22Rv1 (cell line): ENCODE data around the gene RGP1.

Source experiments
- H3K27ac ChIP-seq: fragments of 450-650 bp; 2 replicates; pipeline ENCODE4 v1.5.1; 2017
- ZFX ChIP-seq: fragments of 450-650 bp; IDR thresholded peaks from 2 replicates; pipeline ENCODE4 v1.6.1; 2017; ENCODE audit warnings: antibody characterized with exemption, borderline replicate concordance
- TF ChIP-seq, protein P1 (sequence below): fragments of 450-650 bp; IDR thresholded peaks from 2 replicates; pipeline ENCODE4 v1.5.1; 2017; ENCODE audit warnings: mild to moderate bottlenecking

RGP1 gene

GRCh38 chr9:35714123-35714522 lies 35.0 kb upstream of the RGP1 start:
- TF ChIP-seq ZFX: no peak
- TF ChIP-seq, protein P1, sequence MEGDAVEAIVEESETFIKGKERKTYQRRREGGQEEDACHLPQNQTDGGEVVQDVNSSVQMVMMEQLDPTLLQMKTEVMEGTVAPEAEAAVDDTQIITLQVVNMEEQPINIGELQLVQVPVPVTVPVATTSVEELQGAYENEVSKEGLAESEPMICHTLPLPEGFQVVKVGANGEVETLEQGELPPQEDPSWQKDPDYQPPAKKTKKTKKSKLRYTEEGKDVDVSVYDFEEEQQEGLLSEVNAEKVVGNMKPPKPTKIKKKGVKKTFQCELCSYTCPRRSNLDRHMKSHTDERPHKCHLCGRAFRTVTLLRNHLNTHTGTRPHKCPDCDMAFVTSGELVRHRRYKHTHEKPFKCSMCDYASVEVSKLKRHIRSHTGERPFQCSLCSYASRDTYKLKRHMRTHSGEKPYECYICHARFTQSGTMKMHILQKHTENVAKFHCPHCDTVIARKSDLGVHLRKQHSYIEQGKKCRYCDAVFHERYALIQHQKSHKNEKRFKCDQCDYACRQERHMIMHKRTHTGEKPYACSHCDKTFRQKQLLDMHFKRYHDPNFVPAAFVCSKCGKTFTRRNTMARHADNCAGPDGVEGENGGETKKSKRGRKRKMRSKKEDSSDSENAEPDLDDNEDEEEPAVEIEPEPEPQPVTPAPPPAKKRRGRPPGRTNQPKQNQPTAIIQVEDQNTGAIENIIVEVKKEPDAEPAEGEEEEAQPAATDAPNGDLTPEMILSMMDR: no peak
- H3K27ac ChIP-seq: no peak overlapping the region

GRCh38 chr9:35714579-35715252 lies 34.4 kb upstream of the RGP1 start:
- no peak overlapping the region for H3K27ac ChIP-seq
- TF ChIP-seq ZFX: no peak
- TF ChIP-seq, protein P1: no peak

GRCh38 chr9:35716230-35716629 lies 32.9 kb upstream of the RGP1 start:
- TF ChIP-seq ZFX: no peak
- TF ChIP-seq, protein P1: no peak

DNA sequence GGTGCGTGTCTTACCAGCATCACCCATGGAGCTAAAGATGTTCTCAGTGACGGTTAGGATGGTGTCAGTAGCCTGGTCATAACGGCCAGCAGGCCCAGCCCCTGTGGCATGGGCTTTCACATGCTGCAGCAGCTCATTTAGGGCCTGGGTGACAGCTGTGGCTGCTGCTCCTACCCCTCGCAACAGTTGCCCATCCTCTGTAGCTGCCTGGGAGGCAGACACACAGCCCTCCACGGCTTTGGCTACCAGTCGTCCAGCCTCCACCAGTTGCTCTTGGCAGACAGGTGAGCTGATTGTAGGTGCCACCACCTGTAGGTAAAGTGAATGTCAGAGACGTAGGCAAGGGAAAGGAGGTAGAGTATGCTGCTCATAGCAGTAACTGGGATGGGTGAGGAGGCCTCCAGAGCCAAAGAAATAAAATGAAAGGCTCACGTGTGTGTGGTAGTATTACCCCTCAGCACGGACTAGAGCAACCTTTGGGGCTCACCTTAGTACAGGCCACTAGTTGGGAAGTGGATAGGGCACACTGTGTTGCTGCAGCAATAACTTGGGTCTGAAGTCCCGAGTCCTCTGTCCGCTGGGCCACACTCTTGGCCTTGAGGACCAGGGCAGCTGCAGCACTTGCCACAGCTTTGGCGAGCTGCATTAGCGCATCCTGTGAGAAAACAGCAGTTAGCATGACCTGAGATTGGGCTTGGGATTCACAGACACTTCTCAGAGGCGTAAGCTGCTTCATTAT lies 31.8 kb upstream of the RGP1 start:
- no peak overlapping the region for H3K27ac ChIP-seq
- TF ChIP-seq, protein P1: no peak
- no peak for TF ChIP-seq ZFX

More at GRCh38 chr9:35716230-35716629, 32.9 kb upstream of the RGP1 start:
- H3K27ac ChIP-seq: no peak overlapping the region

DNA sequence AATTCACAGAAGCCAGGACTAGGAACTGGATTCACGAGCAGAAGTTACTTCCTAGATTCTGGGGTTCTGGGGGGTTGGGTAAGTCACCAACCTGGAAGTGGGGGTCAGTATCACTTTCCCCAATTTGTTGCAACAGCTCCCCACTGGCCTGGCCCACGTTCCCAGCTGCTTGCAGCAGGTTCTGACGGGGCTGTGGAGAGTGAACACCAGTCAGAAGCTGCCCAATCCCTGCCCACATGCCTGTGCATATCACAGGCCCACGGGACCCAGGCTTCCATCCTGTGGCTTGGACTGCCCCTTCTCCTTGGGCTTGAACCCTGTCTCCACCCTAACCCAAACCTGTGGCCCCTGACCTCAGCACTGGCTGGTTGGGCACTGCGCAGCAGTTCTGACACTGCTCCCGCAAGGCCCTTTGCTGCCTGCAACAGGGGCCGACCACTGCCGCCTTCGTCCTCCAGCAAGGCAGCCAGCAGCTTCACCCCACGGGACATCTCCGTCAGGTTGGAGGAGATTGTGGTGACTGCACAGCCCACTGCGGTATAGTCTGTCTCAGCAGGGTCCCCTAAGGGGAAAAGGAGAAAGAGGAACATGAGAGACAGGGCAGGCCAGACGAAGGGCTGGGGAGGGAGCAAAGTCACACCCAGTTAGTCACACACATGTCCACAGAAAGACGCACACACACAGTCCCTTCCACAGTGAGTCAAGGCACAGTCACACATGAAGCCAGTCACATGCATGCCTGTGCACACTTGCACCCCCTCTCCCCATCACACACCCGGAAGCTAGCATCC lies 30.2 kb upstream of the RGP1 start:
- no peak for TF ChIP-seq ZFX
- TF ChIP-seq, protein P1: no peak
- H3K27ac ChIP-seq: no peak overlapping the region

GRCh38 chr9:35719546-35719945 lies 29.5 kb upstream of the RGP1 start:
- TF ChIP-seq, protein P1: no peak
- TF ChIP-seq ZFX: no peak
- no peak overlapping the region for H3K27ac ChIP-seq
